Activated T-cell treated with anti-CD3 and anti-CD28 coated beads, Interleukin-2, amount 50 U/mL, for 48 hours (primary cell): ENCODE results near the gene ZNF526.
"Not testable (repeated sequence)": the region's sequence is repeated elsewhere in the genome, so short reads cannot be mapped to it uniquely, and the experiment has no call there.

Experiments
- DNase-seq, 2 experiments: peaks; one replicate each; pipeline ENCODE4 v3.0.0-alpha.2; 2020

Gene ZNF526

DNA sequence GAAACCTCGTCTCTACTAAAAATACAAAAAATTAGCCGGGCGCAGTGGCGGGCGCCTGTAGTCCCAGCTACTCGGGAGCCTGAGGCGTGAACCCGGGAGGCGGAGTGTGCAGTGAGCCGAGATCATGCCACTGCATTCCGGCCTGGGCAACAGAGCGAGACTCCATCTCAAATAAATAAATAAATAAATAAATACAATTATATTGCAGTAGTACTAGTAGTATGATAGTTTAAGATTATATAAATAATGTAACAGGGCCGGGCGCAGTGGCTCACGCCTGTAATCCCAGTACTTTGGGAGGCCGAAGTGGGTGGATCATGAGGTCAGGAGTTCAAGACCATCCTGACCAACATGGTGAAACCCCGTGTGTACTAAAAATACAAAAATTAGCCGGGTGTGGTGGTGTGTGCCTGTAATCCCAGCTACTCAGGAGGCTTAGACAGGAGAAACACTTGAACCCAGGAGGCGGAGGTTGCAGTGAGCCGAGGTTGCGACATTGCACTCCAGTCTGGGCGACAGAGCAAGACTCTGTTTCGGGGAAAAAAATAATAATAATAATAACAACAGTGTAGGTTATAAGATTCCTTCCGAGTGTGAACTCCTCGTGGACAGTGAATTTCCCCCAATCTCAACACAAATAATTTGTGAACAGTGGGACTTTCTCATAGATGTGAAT is 47.0 kb downstream of the ZNF526 start:
- DNase-seq = not testable (repeated sequence)

DNA sequence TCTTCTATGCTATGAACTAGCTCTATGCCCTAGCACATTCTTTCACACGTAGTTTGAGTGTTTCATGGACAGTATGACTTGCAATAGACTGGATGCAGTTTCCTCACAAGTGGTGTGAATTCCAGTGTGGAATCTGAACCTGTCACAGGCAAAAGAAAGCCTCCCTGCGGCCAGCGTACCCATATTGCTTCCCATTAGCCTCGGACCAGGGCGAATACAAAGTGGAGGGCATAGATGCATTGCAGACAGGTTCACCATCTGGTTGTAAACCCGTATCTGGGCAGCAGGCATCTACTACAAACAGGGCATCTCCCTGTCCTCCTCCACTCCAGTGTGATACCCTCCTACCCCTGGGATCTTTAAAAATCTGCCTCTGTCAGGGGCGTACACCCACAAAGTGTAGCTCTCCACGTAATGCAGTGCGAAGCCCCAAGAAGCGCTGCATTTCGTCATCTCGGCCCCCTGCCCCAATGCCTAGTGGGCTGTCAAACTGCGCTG is 47.6 kb downstream of the ZNF526 start:
- no peak for DNase-seq

DNA sequence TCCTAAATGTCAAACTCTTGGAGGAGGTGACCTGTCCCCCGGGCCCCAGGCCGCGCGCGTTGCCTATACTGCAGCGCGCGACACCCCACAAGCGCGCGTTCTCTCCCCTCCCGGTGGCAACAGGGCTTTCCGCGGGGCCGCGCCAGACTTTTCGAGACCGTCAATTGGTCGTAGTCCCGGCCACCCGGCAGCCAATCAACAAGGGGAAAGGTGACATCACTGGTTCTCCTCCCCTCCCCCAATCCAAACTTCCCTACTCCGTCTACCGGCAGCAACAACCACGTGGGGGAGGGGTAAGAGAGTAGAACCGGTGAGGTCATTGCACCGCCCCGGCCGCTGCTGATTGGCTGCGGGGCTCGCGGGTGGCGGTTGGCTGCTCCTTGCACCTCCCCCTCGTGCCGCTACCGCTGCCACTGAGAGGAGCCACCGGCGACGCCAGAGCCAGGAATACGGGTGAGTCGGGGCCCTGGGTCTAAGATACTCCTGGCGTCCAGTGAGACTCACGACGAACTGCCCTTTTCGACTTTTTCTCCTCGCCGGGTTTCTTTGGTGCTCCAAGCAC is 48.1 kb downstream of the ZNF526 start:
- DNase-seq = peak; percentile 98

DNA sequence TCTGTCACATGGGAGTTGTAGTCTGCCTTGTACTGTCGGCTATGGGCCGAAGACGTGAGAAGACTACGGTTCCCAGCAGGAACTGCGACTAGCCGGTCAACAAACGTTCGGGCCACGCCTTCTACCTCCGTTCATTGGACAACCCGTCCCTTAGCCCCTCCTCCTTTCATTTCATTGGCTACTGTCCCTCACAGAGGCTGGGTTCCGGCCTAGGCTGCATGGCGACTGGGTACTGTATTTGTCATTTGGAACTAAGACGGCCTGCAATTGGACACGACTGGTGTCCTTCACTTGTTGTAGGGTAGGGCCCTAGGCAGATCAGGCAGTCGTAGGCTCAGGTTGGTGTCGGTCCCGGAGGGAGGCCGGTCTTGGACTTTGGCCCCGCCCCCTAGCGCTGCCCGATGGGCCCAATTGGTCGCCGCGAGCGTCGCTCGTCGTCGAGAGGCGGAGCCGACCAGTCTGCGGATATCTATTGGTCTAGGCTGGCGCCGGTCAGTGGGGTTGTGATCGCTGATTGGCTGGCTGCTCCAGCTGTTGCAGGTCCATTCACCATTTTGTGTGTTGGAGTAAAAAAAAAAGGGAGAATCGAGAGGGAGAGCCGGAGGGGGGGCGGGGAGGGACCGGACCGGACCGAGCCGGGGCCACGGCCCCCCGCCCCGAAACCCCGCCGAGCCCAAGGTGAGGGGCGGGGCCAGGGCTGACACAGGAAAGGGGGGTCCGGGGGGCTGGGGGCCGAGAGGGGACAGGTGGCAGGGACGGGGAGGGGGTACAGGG is 48.8 kb downstream of the ZNF526 start, which contains the start of gene CIC:
TSS of gene CIC (plus strand) at position 549 of the 774 bp plus-strand sequence. CDS start 2,532 bp downstream, outside the sequence.
- peak; percentile 99 for DNase-seq

DNA sequence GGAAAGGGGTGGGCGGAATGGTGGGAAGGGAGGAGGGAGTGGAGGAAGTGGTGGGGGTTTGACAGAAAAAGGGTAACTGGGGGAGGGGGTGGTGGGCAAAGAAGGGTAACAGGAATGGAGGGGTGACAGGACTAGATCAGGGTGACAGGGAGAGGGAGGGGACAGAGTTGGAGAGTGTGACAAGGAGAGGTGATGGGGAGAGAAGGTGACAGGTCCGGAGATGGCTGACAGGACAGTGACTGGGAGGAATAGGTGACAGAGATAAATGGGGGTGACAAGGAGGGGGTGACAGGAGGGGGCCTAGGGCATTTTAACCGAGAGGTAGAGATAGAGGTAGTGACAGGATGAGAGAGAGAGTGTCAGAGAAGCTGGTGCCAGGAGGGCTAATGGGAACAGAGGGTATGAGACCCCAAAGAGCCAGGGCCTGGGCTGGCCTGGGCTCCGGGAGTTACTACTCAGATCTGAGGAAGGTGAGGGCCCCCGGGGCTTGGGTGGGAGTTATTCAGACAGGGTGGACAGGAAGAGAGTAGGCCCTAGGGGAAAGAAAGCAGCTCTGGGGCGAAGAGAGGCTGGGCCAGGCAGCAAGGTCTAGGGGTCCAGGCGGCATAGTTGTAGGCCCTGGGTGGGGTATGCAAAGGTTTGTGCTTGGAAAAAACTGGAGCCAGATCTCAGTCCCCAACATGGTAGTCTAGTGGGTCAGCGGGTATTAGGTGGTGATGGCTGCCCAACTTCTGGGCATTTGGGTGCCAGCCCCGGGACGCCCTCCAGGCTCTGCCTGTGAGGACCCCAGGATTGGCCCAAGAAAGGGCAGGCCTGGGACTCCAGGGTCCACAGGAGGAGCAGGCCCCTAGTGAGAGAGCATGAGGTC is 49.6 kb downstream of the ZNF526 start:
- no peak for DNase-seq

DNA sequence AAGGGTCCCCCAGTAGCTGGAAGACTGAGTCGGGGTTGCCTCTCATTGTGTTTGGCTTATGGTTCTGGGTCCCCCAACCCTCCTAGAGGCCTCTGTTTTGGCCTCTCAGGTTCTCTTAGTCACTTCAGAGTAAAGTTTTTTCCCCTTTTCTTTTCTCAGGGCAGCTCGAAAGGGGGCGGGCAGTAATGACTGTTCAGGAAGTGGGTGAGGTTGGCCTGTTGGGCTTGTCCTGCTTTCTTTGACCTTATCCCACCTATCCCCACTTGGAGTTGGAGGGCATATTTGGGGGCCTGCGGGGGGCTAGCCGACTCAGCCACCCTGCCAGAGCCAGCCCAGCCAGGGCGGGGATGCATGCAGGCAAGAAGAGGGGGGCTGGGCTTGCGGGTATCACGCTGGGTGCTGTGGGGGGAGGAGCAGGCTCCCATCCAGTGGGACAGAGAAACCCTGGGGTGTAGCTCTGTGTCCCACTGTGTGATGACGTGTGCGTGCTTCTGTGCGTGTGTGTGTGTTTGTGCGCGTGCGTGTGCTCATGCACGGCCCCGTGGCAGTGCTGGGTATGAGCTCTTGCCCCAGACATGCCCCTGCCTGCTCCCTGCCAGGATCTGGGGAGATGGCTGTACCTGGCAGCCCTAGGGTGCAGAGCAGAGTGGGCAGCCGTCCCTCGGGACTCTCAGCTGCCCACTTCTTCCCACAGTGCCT is 50.4 kb downstream of the ZNF526 start:
- peak; percentile 81 to 84 for DNase-seq

DNA sequence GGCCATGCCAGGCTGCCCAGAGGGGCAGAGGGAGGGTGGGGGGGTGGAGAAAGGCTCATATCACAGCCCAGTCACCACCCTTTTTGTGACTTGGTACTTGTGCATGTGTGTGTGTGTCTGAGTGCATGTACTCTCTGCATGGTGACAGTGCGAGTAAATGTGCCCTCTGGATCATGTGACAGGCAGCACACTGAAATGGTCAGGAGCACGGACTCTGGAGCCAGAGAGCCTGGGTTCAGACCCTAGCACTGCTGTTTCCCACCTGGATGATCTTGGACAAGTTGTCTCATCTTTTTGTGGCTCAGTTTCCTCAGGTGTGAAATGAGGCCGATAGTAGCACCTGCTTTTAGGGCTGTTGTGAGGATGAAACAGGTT is 50.9 kb downstream of the ZNF526 start:
- no peak for DNase-seq

DNA sequence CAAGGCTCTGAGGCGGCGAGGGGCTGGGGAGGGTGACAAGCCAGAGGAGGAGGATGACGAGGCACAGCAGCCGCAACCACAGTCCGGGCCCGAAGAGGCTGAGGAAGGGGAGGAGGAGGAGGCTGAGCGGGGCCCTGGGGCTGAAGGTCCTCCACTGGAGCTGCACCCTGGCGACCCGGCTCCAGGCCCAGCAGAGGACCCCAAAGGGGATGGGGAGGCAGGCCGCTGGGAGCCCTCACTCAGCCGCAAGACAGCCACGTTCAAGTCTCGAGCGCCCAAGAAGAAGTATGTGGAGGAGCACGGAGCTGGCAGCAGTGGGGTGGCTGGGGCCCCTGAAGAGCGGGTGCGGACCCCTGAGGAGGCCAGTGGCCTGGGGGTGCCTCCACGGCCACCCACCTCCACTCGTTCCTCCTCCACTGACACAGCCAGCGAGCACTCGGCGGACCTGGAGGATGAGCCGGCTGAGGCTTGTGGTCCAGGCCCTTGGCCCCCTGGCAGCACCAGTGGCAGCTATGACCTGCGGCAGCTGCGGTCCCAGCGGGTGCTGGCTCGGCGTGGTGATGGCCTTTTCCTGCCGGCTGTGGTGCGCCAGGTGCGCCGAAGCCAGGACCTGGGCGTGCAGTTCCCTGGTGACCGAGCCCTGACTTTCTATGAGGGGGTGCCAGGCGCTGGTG is 51.9 kb downstream of the ZNF526 start:
- no peak for DNase-seq

DNA sequence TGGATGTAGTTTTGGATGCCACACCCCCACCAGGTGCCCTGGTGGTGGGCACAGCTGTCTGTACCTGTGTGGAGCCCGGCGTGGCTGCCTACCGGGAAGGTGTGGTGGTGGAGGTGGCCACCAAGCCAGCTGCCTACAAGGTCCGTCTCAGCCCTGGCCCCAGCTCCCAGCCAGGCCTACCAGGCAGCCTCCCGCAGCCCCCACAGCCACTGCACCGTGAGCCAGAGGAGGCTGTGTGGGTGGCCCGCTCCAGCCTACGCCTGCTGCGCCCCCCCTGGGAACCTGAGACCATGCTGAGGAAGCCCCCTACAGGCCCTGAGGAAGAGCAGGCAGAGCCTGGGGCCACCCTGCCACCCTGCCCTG is 52.4 kb downstream of the ZNF526 start:
- no peak for DNase-seq

DNA sequence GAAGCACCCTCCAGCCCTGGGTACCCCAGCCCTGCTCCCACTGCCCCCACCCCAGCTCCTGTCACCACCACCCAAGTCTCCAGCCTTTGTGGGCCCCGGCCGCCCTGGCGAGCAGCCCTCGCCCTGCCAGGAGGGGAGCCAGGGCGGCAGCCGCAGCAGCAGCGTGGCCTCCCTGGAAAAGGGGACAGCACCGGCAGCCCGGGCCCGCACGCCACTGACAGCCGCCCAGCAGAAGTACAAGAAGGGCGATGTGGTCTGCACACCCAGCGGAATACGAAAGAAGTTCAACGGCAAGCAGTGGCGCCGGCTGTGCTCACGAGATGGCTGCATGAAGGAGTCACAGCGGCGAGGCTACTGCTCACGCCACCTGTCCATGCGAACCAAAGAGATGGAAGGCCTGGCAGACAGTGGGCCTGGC is 52.9 kb downstream of the ZNF526 start:
- no peak for DNase-seq

DNA sequence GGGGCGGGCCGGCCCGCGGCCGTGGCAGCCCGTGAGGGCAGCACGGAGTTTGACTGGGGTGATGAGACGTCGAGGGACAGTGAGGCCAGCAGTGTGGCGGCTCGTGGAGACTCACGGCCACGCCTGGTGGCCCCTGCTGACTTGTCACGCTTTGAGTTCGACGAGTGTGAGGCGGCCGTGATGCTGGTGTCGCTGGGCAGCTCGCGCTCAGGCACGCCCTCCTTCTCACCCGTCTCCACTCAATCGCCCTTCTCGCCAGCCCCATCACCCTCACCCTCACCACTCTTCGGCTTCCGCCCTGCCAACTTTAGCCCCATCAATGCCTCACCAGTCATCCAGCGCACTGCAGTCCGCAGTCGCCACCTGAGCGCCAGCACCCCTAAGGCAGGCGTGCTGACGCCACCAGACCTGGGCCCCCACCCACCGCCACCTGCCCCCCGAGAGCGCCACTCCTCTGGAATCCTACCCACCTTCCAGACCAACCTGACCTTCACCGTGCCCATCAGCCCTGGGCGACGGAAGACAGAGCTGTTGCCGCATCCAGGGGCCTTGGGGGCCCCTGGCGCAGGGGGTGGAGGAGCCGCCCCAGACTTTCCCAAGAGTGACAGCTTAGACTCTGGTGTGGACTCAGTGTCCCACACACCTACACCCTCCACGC is 53.4 kb downstream of the ZNF526 start:
- no peak for DNase-seq

DNA sequence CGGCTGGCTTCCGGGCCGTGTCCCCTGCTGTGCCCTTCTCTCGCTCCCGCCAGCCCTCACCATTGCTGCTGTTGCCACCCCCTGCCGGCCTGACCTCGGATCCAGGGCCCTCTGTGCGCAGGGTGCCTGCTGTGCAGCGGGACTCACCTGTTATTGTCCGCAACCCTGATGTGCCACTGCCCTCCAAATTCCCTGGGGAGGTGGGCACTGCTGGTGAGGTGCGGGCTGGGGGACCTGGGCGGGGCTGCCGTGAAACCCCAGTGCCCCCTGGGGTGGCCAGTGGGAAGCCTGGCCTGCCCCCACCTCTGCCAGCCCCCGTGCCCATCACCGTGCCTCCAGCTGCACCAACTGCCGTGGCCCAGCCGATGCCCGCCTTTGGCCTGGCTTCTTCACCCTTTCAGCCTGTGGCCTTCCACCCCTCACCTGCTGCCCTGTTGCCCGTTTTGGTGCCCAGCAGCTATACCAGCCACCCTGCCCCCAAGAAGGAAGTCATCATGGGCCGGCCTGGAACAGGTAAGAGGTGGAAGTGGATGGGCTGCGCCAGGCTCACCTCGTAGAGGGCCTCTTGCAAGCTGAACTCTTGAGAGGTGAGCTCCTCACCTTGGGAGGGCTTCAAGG is 54.1 kb downstream of the ZNF526 start:
- no peak for DNase-seq

DNA sequence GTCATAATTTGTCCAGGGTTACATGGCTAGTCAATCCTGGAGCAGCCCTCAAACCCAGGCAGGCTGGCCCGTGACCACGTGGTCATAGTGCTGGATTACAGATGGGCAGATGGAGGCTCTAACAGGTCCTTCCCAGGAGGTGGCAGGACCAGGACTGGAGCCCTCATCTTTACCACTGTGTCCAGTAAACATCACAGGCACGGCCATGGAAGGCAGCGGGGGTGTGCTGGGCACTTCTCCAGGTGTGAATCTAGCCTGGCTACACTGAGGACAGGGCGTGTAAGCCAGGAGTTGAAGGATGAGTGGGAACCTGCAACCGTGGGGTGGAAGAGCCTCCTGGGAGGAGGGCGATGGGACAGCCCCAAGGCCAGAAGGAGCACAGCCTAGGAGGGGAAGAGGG is 55.0 kb downstream of the ZNF526 start:
- no peak for DNase-seq

DNA sequence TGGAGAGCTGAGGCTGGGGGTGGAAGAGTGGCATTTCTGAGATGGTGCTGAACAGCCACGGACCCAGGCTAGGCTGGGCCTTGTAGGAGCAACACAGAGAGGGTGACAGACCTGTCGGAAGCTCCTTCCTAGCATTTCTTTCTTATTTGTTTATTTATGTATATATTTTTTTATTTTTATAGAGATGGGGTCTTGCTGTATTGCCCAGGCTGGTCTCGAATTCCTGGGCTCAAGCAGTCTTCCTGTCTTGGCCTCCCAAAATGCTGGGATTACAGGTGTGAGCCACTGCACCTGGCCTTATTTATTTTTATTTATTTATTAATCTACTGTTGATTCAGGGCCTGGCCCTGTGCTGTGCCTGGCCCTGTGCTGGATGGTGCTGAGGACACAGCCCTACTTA is 55.4 kb downstream of the ZNF526 start:
- DNase-seq = no peak

DNA sequence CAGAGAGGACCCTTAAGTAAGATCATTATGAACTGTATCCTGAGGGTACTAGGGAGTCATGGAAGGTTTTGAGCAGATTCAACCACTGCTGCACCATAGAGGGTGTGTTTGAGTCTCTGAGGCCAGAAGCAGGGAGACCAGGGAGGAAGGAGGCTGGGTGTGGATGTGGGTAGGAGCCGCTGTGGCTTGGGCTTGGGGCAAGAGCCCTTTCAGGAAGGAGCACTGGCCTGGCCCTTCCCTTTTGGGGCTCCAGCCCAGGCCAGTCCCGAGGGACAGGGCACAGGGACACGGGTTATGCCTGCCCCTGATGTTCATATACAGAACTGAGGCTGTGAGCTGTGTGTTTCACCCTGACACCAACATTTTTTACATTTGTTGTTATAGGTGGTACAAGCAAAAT is 56.2 kb downstream of the ZNF526 start:
- DNase-seq = no peak

DNA sequence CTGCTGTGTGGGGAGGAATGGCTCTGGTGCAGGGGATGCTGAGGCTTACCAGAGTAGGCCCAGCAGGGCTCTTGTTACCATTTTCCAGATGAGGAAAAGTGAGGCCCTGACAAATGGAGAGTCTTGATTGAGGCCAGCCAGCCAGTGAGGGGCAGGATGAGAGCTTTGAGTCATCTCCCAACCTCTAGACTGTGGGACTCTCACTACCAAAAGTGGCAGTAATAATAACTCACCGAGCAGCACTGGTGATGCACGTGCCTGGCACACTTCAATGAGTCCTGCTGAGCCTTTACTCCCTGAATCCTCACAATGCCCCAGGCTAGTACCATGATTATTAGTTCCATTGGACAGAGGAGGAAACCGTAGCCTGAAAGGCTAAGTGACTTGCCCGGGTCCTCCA is 56.7 kb downstream of the ZNF526 start:
- peak; percentile 54 to 55 for DNase-seq
